Esophagus (tissue), 2 donors: ENCODE measurements around the gene MPC1. TPM values are rescaled to one million over a fixed set of nuclear protein-coding genes. Genes with fewer than 3 reads are reported as not detected.

Experiments used
- H3K27ac ChIP-seq, 2 donors: one replicate each; pipeline ENCODE4 v1.5.1; 2013; ENCODE audit warnings: low read depth in 2 of 2, mild to moderate bottlenecking in 2 of 2, inconsistent platforms in 1 of 2, low read length in 1 of 2, moderate library complexity in 1 of 2
- H3K27me3 ChIP-seq, 2 donors: one replicate each; pipeline ENCODE4 v1.6.1; 2013; ENCODE audit warnings: low read length in 2 of 2, control low read depth in 1 of 2, mild to moderate bottlenecking in 1 of 2; ENCODE audit not compliant: insufficient read depth in 2 of 2, control insufficient read depth in 1 of 2
- H3K36me3 ChIP-seq, 2 donors: one replicate each; pipeline ENCODE4 v1.6.1; 2013; ENCODE audit warnings: low read length in 1 of 2; ENCODE audit not compliant: control insufficient read depth in 2 of 2, insufficient read depth in 2 of 2
- H3K4me1 ChIP-seq, 2 donors: one replicate each; pipeline ENCODE4 v1.6.1; 2013; ENCODE audit warnings: low read length in 1 of 2; ENCODE audit not compliant: control insufficient read depth in 2 of 2, insufficient read depth in 2 of 2
- H3K4me3 ChIP-seq, 2 donors: one replicate each; pipeline ENCODE4 v1.5.1; 2013; ENCODE audit warnings: low read length in 2 of 2, mild to moderate bottlenecking in 2 of 2, low read depth in 1 of 2, moderate library complexity in 1 of 2
- H3K9me3 ChIP-seq, 2 donors: one replicate each; pipeline ENCODE4 v1.6.1; 2013; ENCODE audit warnings: mild to moderate bottlenecking in 2 of 2, low read depth in 1 of 2, low read length in 1 of 2, moderate library complexity in 1 of 2; ENCODE audit not compliant: control insufficient read depth in 2 of 2, insufficient read depth in 1 of 2
- WGBS, 2 donors: extraction: QIAGEN DNeasy Blood & Tissue Kit; methylation state at CpG; one replicate each; pipeline ENCODE4 v1.1.7; 2013; 5-methylcytosine and 5-hydroxymethylcytosine counted together
- polyA plus RNA-seq, 2 donors: library from polyadenylated mRNA; stranded (reverse); fragments of 200-250 nt; gene quantifications; one replicate each; pipeline ENCODE4 v1.2.3, GENCODE V29; 2013
- donor health status: healthy with polysubstance abuse.
- donor health status: Bipolar disorder and iron deficiency.

Gene MPC1
- polyA plus RNA-seq, 2 donors, result 53.0 to 65.5 TPM

DNA sequence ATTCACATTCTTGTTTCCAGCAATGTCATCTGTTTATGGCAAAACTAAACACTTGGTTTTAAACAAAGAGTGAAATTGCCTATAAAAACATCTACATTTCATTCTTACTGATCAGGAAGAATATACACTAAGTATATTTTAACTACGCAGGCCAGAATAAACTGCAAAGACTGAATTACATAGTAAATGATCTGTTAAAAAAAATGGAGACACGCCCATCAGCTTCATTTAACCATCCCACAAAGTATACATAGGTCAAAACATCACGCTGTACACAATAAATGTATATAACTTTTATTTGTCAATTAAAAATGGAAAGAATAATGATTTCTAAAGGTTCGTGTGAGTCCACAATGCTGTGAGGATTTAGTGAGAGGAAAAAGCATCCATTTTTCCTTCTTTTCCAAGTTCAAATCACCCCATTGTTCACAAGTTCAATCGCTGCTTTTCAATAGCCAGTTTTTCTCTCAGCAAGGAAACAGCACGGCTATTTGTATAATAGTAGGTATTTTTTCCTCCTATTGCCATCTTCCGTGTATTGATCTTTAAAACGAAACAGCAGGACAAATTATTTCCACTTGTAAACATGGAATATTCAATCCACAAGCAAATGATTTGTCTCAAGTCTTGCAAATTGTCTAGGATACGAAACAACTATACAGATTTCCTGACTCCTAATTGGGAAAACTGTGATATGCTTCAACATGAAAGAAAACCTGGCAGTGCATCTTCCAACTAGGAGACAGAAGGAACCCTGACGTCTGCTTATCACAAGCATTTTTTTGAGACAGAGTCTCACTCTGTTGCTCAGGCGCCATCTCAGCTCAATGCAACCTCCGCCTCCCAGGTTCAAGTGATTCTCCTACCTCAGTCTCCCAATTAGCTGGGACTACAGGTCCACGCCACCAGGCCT, 51.0 kb downstream of the MPC1 start:
- H3K9me3 ChIP-seq, result no peaks in the 10 kb centered on the region
- peaks cover 3 to 6% of the 10 kb centered on the region in 2 donors for H3K4me1 ChIP-seq
- no peak overlapping the region for H3K27ac ChIP-seq
- H3K27me3 ChIP-seq, result no peaks in the 10 kb centered on the region
- no peak overlapping the region for H3K4me3 ChIP-seq
- H3K36me3 ChIP-seq, result peaks cover 3 to 4% of the 10 kb centered on the region in 2 donors
- 76 to 77% methylated on average over 13 of the region's 13 CpGs for WGBS, 2 donors

DNA sequence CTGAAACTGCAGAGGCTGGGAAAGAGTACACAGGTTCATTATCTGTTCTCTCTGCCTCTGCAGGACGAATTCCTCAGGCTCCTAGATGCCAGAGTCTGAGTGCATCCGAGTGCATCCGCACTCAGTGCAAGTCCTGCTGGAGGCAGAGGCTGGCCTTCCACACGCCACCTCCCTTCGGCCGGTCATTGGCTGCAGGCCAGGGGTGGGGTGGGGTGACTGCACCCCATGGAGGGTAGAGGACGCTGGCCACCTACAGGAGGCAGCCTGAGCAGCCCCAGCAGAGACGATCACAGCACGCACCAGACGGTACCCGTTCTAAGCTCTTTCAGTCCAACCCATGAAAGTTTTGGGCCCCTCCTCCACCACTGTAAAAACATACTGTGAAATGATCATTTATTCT, 52.1 kb downstream of the MPC1 start:
- H3K27ac ChIP-seq, result no peak overlapping the region
- H3K27me3 ChIP-seq, result no peaks in the 10 kb centered on the region
- peaks cover 4 to 6% of the 10 kb centered on the region in 2 donors for H3K36me3 ChIP-seq
- no peaks in the 10 kb centered on the region for H3K9me3 ChIP-seq
- peaks cover 3 to 6% of the 10 kb centered on the region in 2 donors for H3K4me1 ChIP-seq
- 43 to 53% methylated on average over 11 of the region's 11 CpGs for WGBS, 2 donors
- no peak overlapping the region for H3K4me3 ChIP-seq

DNA sequence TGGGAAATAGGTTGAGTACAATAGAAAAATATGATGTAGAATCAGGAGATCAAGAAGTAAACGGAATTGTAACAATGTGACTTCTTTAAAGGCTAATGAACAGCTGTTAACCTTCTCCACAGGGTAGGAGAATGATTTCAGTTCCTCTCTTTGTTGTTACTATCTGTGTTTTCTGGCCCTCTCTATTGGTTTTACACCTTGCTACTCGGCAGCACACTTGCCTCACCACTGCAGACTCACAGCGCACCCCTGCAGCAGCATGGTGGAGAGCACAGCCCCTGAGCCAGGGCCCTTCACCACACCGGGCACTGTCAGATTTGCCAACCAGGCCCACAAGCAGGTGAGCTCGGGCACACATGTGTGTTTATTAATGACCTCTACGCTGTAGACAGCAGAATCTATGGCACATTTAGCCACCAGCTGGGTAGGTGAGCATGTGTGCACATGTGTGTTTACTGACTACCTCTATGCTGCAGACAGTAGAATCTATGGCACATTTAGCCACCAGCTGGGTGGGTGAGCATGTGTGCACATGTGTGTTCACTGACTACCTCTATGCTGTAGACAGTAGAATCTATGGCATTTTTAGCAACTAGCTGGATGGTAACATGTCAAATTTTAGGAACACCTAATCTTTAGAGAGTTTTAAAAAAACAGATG, 57.2 kb downstream of the MPC1 start:
- Histone ChIP-seq H3K9me3 (no peaks in the 10 kb centered on the region), H3K27ac (no peak overlapping the region), H3K27me3 (no peaks in the 10 kb centered on the region), H3K4me3 (no peak overlapping the region), H3K4me1 (peaks cover under 1 to 1% of the 10 kb centered on the region in 2 donors), H3K36me3 (peaks cover 10 to 11% of the 10 kb centered on the region in 2 donors)
- WGBS, 2 donors, result 87 to 89% methylated on average over 6 of the region's 6 CpGs

DNA sequence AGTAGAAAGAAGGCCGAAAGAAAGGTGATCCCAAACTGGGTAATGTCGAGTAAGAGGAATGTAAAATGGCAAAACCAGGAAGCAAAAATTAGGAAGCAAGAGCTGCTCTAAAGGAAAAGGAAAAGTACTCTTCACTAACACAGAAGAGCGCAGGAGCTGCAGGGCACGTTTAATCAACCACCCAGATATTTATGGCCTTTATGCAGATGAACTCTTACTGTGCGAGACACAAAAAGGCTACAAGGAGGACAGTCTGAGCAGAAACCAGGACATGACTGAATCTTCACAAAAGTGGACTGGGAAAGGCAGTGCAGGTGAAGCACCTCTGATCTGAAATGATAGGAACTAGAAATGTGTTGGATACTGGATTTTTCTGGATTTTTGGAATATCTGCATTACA, 59.3 kb downstream of the MPC1 start:
- Histone ChIP-seq H3K27me3 (no peaks in the 10 kb centered on the region), H3K4me3 (no peak overlapping the region), H3K4me1 (no peaks in the 10 kb centered on the region), H3K9me3 (no peaks in the 10 kb centered on the region), H3K36me3 (peaks cover 8 to 14% of the 10 kb centered on the region in 2 donors), H3K27ac (no peak overlapping the region)
- WGBS, 2 donors, result 91 to 92% methylated on average over 5 of the region's 5 CpGs

DNA sequence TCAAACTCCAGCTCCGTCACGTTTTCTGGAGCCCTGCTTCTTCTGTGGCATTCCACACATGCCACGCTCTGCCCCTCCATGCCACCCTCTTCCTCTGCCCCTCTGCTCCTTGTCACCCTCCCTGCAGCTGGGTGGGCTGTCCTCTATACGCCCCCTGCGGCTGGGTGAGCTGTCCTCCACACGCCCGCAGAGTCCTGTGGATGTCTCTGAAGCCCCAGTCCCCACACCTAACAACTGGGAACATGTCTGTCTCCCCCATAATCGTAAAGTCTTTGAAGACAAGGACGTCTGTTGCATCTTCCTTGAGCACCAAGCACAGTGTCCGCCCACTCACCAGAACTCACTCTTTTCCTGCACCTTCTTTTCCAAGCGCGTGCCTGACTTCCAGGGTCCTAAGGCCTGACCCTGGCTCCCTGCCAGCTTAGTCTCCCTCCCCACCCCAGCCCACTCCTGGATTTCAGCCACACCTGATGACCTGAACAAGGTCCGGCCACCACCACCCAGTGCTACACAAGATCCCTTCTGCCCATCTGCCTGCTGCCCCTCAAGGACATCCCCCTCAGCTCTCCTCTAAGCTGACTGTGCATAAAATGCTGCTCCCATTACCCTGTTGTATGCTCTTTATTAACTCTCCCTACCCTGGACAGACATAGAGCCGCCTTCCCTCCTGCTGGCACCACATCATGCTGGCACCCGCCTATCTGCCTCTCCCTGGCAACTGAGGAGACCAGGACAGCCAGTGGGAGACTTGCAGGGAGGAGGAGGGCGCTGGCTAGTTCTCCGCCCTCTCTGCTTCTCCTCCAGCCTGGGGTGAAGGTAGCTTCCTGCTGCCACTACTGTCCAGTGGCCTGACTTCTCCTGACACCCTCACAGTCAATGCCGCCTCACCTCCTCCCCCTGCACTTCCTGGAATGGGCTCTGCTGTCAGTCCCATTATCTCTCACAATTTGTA, 63.8 kb downstream of the MPC1 start:
- Histone ChIP-seq H3K27ac (no peak overlapping the region), H3K4me3 (no peak overlapping the region), H3K36me3 (peaks cover 3 to 6% of the 10 kb centered on the region in 2 donors), H3K9me3 (no peaks in the 10 kb centered on the region), H3K27me3 (no peaks in the 10 kb centered on the region), H3K4me1 (no peaks in the 10 kb centered on the region)
- WGBS, 2 donors, result 87 to 89% methylated on average over 18 of the region's 18 CpGs

DNA sequence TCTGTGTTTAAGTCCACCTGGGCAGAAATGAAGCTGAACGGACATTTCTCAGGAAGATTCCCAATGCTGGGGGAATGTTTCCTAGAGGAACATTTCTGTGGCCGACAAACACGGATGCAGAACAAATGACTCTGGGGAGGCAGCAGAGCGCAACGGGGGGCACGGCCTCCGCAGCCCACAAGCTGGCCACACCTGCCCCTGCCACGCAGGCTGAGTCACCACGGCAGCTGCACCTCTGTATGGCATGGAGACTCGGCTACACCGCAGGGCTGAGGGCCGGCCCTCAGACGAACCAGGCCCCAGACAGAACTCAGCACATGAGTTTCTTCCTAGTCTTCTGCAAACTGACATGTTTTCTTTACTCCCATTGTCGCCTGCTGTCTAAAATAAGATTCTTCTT, 64.5 kb downstream of the MPC1 start:
- 85 to 87% methylated on average over 13 to 14 of the region's 14 CpGs for WGBS, 2 donors

DNA sequence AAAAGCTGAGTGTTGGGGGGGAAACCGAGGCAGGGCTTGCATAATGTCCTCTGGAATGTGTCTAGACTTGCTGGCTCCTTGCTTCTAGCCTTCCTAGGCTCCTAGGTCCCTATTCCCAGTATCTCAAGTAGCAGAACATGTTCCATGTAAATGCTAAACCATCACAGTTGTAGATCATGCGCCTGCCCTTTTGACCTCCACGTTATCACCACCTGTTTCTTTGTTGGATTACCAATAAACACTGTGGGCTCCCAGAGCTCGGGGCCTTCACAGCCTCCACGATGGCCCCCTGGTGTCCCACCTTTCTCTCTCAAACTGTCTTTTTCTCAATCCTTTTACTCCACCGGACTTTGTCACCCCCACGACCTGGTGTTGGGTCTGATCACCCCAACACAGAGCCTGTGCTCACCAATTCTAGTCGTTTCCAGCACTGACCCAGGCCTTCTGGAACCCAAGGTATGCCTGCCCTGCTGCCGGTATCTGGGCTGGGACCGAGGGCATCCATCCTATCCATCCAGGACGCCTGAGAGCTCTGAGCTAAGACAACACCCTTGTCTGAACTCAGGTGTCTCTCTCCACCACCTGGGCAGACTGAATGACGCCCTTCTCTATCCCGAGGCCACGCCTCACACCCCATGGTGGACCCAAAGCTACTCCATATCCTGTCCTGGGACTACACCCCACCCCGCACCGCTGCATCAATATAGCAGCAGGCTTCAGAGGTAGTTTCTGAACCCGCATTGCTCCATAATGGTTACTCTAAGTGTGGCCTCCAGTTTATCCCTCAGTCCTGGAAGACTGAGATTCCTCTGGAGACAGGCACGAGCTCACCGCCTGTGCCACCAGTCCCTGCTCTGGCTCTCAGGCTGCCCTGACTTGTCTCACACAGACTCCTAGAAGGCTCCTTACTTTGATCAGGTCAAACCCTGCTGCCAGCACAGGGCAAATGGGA, 65.2 kb downstream of the MPC1 start:
- 84 to 87% methylated on average over 19 of the region's 19 CpGs for WGBS, 2 donors
- Histone ChIP-seq H3K27me3 (no peaks in the 10 kb centered on the region), H3K4me3 (no peak overlapping the region), H3K36me3 (peaks cover 3 to 6% of the 10 kb centered on the region in 2 donors), H3K27ac (no peak overlapping the region), H3K9me3 (no peaks in the 10 kb centered on the region), H3K4me1 (no peaks in the 10 kb centered on the region)

More for the DNA sequence above, 64.5 kb downstream of the MPC1 start:
- Histone ChIP-seq H3K36me3 (peaks cover 3 to 6% of the 10 kb centered on the region in 2 donors), H3K4me1 (no peaks in the 10 kb centered on the region), H3K9me3 (no peaks in the 10 kb centered on the region), H3K4me3 (no peak overlapping the region), H3K27me3 (no peaks in the 10 kb centered on the region), H3K27ac (no peak overlapping the region)

DNA sequence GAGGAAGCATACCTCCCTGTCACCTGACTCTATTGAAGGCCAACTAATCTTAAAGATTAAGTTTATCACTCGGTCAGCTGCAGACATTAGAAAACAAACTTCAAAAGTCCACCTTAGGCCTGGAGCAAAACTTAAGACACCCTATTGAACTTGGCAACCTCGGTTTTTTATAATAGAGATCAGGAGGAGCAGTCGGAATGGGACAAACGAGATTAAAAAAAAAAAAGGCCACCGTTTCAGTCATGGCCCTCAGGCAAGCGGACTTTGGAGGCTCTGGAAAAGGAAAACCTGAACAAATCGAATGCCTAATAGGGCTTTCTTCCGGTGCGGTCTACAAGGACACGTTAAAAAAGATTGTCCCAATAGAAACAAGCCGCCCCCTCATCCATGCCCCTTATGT, 67.3 kb downstream of the MPC1 start:
- H3K27ac ChIP-seq, result no peak overlapping the region
- H3K4me1 ChIP-seq, result no peaks in the 10 kb centered on the region
- WGBS, 2 donors, result 74 to 79% methylated on average over 11 of the region's 11 CpGs

More for the DNA sequence above, 67.3 kb downstream of the MPC1 start:
- H3K27me3 ChIP-seq, result no peaks in the 10 kb centered on the region
- no peak overlapping the region for H3K4me3 ChIP-seq
- peaks cover 0 to 3% of the 10 kb centered on the region in 2 donors for H3K36me3 ChIP-seq
- no peaks in the 10 kb centered on the region for H3K9me3 ChIP-seq
